Measurements from ENCODE around the gene WWP2.
"Not testable (repeated sequence)": the region's sequence is repeated elsewhere in the genome, so short reads cannot be mapped to it uniquely, and the experiment has no call there.

WWP2 gene

DNA sequence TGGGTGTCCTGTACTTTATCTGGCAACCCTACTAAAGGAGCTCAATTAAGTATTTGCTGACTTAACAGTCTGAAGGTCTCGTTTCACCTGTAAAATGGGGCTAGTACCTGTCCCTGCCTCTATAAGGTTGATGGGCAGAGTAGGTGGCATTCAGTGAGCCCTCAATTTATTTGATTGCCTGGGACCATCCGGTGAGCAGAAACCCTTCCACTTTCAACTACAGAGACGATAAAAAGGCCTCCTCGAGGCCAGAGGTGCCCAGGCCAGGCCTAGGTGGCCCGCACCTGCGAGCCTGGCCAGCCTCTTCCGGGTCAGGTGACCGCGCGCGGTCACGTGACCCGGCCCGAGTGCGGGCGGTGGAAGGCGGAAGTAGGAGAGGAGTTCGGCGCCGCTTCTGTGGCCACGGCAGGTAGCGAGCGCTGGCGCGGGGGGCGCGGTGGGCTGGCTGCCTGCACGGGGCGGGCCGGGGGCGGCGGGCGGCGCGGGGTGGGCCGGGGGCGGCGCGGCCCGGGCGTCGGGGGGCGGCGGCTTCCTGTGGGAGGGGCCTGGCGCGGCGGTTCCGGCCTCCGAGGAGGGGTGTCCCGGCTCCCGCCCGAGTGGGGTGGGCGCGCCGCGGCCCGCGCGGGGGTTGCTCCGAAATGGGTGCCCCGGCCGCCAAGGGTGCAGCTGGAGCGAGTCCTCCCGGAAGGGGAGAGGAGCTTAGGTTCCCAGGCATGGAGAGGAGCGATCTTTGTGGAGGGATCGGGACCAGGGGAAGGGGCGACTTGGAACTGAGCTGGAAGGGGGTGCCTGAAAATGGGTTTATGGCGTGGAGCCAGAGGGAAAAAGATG lies at the start of gene WWP2:
Gene WWP2 (plus strand): TSS at position 350 of the 831 bp plus-strand sequence. CDS start 24,679 bp downstream, outside the sequence.
- peak; percentile 82 to 85 for DNase-seq

DNA sequence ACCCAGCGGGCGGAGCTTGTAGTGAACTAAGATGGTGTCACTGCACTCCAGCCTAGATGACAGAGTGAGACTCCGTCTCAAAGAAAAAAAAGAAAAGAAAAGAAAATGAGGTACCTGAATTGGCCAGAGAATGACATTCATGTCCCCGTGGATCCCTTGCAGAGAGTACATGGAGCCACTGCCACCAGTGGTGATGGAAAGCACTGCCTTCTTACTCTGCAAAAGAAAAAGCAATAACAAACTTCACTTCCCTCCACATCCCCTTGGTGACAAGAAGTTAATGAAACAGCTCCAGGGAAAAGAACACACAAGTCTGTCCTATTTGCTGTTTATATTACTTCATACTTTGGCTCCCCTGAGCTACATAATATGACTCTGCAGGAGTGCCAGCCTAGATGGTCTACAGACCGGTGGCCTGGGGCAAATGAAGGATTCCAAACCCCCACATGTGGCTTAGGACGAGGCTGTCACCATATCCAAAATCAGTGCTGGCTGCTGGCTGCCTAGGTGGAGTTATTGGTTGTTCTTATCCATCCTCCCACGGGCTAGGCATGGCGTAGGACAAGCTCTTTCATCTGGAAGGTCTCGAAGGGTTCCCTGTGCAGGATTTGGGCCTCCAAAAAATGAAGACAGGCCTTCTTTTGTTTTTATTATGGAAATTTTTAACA lies 49.1 kb upstream of the WWP2 start:
- DNase-seq: no peak

DNA sequence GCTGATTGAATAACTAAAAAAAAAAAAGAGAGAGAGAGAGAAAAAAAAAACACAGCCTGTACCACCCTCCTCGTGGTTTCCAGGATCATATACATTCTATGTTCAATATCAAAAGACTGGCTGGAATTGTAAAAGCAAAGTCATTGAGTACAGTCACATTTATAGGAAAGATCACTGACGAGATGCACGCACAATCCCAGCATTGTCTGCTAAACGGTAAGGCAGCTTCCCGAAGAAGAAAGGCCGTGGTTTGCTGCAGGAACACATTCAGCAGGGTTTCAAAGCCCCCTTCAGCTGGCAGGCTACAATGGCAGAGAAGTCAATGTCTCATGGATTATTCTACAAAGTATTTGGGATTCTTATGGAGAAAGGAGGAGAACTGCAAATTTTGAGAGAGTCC lies 45.1 kb upstream of the WWP2 start:
- no peak for DNase-seq

DNA sequence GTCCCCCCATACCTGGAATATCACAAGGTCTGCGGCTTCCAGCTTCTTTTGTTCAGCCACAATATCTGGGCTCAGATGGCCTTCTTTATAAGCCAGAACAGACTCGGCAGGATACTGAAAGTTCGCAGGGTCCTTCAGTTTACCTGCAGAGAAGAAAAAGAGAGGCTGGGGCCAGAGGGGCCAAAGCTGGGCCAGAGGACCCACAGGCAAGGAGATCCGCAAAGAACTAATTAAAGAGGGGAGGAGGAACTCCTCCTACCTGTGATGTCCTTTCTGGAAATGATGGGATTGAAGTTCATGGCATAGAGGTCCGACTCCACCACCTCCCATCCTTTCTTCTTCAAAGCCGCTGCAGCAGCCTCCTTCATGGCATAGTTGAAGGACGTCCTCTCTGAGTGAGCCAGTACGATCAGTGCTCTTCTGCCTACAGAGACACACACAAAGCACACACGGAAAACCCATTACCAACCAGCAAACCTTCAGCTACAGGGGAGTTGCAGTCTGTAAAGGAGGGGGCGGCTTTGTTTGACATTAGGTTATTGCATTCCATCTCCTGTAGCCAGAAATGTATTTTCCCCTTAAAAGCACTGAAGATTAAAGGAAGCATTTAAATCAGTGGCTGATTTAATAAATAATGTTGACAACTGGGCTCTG lies 43.9 kb upstream of the WWP2 start:
- DNase-seq: no peak

DNA sequence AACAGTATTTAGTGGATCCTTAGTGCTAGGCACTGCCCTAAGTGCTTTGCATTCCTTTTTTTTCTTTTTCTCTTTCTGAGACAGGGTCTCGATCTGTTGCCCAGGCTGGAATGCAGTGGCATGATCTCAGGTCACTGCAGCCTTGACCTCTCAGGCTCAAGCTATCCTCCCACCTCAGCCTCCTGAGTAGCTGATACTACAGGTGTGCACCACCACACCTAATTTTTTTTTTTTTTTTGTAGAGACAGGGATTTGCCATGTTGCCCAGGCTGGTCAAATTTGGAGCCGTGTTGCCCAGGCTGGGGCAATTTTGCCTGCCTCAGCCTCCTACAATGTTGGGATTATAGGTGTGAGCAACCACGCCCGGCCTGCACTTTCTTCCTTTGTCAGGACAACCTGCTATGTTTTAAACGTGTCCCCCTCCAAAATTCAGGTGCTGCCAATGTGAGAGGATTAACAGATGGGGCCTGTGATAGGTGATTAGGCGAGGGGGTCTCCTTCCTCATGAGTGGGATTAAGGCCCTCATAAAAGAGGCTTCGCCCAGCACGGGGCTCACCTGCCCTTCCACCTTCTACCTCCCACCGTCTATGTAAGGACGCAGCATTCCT lies 41.2 kb upstream of the WWP2 start:
- DNase-seq: no peak

DNA sequence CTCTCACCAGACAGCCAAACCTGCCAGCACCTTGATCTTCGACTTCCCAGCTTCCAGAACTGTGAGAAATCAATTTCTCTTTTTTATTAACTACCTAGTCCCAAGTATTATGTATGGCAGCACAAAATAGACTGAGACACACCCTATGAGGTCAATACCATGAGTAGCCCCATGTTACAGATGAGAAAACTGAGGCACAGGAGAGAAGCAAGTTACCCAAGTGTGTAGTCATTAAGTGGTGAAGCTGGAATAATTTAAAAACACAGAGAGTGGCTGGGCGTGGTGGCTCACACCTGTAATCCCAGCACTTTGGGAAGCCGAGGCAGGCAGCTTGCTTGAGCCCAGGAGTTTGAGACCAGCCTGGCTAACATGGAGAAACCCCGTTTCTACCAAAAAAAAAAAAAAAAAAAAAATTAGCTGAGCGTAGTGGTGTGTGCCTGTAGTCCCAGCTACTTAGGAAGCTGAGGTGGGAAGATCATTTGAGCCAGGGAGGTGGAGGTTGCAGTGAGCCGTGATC lies 40.6 kb upstream of the WWP2 start:
- no peak for DNase-seq

DNA sequence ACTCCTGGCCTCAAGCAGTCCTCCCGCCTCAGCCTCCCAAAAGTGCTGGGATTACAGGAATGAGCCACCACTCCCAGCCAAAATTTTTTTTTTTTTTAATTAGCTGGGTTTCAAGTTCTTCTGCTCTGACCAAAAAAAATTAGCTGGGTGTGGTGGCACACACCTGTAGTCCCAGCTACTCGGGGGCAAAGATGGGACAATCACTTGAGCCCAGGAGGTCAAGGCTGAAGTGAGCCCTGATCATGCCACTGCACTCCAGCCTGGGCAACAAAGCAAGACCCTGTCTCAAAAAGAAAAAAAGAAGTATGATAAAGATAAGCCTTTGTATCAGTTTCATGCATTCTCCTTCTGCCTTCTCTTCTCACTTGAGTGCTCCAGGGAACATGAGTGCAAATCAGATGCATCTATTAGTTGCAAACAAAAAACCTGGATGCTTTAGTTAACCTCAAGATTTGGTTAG lies 37.7 kb upstream of the WWP2 start:
- DNase-seq: no peak

DNA sequence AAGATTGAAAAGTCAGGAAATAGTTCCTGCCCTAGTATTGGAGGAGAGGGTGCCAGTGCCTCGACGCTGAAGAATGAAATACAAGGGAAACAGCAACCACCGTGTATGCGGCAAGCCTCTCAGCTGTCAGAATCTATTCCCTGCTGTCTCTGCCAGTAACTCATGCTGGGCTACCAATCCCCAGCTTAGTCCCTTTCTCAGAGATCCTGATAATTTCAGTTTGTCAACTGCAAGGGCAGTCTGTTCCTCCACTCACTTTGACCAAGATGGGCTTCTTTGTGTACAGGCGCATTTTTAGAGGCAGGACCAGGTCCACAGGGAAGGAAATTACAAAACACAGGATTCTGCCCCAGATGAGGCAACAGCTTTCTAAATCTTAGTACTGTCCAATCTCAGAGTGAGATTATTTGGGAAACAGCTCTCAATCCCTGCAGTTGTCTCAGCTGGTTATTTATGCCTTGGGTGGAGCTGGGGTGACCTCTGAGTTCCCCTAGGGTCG lies 37.1 kb upstream of the WWP2 start:
- no peak for DNase-seq

DNA sequence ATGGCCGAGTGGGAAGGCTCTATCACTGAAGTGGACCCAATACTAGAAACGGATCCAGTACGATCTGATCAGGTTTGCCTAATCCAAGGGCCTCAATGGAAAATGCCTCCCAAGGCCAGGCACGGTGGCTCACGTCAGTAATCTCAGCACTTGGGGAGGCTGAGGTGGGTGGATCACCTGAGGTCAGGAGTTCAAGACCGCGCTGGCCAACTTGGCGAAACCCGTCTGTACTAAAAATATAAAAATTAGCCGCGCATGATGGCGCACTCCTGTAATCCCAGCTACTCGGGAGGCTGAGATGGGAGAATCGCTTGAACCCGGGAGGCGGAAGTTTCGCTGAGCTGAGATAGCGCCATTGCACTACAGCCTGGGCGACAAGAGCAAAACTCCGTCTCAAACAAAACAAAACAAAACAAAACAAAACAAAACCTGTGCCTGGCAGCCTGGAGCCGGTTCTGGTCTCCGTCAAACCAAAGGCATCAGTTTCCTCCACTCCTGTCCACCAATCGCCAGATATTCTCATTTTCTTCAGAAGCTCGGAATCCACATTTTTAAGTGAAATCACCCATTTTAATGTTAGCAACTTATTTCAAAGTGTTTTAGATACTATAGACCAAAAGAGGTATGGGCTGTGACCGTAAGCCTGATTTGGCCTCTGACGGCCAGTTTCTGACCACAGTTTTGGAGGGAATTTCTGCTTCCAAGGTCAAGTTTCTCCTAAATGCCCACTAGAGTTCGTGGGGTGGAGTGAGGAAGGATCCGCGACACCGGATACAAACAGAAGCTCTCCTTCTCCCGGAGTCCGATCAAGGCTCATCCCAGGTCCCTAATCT lies 36.4 kb upstream of the WWP2 start:
- DNase-seq: no peak

DNA sequence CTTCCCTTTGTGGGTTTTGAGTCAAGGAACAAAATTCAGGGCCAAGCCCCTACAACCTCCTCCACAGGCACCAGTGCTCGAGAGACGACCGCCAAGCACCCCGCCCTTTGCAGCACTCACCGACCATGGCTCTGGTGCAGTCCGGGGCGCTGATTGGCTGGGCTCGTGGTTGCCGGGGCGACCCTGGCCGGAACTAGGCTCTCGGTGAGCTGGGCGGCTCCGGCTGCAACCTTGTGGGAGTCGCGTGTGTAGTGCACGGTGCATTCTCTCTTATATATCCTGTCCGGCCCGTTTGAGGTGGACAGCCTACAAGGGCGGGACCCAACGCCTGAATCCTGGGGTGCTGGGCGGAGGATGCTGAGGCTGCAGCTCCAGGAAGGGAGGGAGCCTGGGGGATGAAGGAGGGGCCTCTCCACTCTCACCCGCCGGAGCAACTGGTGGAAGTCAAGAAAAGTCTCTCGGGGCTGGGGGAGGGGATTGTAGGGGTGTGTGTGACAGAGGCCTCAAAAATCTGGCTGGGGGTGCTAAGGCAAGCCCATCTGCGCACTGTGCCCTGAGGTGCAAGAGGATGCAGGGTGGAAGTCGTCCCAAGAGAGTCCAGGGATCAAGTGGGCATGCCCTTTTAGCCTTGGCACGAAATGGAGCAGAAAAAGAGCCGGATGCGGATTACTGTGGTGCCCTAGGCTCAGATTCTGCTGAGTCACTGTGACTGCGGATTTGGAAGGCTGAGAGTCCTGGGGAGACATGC lies 35.6 kb upstream of the WWP2 start, which contains the start of gene NQO1:
Gene NQO1 (minus strand): TSS at position 248 of the 748 bp plus-strand sequence. CDS start 121 bp downstream, at position 127.
- DNase-seq: peak; percentile 86 to 87

DNA sequence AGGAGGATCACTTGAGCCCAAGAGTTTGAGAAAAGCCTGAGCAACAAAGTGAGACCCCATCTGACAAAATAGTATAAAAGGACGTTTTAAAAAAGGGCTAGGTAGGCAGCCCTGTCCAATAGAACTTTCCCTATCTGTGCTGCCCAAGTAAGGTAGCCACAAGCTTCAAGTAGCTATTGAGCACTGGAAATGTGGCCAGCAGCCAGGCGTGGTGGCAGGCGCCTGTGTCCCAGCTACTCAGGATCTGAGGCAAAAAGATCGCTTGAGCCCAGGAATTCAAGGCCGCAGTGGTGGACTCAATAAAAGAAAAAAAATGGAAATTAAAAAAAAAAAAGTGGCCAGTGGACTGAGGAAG lies 34.2 kb upstream of the WWP2 start:
- DNase-seq: no peak

DNA sequence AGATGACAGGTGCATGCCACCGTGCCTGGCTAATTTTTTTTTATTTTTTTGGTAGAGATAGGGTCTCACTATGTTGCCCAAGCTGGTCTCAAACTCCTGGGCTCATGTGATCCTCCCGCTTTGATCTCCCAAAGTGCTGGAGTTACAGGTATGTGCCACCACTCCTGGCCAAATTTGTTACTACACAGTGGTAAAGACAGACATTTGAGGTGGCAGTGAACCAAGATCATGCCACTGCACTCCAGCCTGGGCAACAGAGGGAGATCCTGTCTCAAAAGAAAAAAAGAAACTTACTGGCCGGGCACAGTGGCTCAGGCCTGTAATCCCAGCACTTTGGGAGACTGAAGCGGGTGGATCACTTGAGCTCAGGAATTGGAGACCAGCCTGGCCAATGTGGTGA lies 33.1 kb upstream of the WWP2 start:
- not testable (repeated sequence) for DNase-seq

DNA sequence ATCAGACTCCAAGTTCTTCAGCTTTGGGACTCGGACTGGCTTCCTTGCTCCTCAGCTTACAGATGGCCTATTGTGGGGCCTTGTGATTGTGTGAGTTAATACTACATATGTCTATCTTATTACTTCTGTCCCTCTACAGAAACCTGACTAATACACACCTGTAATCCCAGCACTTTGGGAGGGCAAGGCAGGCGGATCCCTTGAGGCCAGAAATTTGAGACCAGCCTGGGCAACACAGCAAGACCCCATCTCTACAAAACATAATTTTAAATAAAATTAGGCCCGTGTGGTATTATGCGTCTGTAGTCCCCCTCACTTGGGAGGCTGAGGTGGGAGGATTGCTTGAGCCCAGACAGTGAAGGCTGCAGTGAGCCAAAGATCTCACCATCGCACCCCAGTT lies 30.9 kb upstream of the WWP2 start:
- DNase-seq: not testable (repeated sequence)

DNA sequence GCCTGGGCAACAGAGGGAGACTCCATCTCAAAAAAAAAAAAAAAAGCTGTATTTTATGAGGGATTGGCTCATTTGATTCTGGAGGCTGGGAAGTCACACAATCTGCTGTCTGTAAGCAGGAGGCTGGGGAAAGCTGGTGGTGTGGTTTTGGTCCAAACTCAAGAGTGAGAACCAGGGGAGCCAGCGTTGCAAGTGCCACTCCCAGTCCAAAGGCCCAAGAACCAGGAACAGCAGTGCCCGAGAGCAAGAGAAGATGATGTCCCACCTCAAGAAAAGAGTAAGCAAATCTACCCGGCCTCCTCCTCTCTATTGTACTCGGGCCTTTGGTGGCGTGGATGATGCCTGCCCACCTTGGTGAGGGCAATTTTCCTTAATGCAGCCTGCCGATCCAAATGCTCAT lies 30.0 kb upstream of the WWP2 start:
- no peak for DNase-seq

DNA sequence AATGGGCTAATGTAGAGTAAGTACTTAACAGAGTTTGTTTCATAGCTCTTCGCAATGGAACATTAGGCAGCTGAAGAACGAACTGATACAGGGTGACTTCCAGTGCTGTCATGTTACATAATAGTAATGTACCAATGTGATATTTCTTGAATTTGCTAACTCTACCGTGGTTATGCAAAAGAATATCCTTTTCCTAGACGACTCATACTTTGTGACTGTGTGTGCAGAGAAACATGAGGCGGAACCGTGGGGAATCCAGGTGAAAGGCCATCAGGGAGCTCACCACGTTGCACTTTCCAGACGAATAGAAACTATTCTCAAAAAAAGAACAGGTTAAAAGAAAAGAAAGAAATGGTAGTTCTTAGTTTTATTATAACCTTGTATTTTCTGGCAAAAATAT lies 20.6 kb upstream of the WWP2 start:
- no peak for DNase-seq

DNA sequence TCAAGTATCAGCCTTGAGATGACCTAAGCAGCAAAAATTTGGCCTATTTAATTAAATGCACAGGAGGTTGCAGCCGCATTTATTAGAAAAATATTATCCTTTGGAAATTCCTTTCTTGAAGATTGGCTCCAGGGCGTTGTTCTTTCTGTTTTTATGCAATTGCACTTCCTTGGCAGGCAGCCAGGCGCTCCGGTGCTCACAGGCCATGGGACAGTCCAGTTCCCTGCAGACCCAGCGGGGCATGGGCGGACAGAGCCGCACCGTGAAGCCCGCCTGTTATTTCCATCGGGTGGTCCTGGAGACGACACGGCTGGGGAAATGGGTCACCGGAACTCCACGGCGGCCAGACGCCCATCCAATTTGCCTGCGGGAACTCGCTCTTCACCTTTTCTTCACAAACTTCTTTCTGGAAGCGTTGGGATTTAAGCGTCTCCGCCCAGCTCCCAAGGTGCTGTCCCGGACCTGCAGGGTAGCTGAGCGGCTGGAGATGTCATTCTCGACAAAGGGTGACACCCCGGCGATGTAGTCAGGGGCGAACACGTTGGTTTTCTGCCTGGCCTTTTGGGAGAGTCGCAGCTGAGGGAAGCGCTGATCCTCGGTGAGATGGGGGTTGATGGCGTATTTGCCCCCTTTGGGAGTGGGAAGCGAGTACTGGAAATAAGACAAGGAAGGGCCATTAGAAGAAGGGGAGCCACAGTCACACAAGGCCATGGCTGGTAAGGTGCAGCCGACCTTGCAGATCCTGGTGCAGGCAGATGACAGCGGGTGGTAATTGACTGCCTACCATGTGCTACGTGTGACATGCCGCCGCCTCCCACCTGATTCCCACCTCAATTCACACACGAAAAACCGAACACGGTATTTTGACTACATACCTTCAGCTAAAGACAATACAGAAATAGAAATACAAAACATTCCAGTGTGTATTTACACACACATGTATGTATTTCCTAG lies 19.9 kb upstream of the WWP2 start:
- no peak for DNase-seq

DNA sequence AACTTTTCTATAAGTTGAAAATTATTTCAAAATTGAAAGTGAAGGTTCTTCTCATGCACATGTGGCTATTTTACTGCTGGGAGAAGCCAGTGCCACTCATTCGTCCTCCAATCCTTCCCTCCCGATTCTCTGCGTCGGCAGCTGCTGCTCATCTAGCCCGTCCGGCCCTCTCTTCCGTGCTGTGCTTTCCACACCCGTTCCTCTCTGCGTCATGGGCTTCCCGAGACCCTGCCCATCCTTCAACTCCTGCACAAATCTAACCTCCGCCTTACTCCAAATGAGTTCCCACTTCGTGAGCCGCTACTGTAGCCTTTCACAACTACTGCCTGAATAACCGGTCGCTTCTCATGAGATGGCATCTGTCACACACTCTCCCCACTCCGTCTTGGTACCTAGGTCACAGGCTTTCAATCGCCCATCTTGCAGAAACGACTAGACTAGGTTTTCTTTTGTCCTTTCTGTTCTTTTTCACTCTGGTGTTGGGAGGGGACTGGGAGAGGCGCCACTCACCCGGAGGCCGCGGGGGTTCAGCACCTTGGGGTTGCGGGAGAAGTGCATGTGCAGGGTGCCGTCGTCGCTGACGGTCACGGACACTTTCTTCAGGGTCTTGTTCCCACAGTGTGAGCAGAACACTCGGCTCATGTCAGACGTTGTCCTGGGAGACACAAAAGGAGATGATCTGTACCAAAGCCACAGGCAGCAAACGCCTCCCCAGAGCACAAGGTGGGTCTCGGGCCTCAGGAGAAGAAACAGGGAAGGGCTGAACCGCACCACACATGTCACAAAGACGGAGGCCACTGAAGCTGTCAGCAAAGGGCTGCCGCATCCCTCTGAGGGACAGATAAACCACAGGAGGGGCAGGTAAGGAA lies 17.5 kb upstream of the WWP2 start:
- DNase-seq: no peak

DNA sequence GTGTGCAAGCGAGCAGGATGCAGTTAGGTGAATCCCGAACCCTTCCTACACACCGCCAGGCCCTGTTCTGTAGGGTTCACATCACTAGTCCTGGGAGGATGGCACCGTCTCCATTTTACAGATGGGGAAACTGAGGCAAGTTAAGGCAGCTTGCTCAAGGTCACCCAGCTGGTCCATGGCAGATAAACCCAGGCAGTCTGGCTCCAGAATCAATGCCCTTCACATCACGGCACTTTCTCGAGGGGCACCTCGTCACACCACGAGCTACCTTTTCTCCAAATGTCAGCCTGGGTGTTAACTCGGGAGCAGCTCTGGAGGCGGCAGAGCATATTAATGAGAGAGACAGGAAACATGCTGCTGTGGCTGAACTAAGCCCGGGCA lies 16.9 kb upstream of the WWP2 start:
- no peak for DNase-seq

DNA sequence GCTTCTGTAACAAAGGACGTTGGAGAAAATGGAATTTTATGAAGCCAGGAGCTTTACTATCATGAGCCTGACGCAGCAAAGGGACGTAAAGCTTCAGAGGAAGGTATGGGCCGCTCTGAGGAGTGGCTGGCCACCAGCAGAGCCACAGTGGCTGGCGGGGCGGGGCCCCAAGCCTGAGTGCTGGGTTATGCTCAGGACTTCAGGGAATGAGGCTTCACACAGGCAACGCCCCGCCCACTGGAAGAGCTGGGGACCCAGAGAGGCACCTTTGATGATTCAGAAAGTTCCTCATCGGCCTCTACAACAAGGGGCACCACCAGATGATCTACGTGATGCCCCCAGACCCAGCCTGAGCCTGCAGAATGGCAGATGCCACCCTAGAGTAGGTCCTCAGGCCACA lies 16.2 kb upstream of the WWP2 start:
- no peak for DNase-seq

All from CD4-positive, alpha-beta T cell treated with Interleukin-1 beta for 1 hour (primary cell).